Osteoblast (primary cell): ENCODE measurements around the gene ZSCAN18. TPM values are rescaled to one million over a fixed set of nuclear protein-coding genes. Genes with fewer than 3 reads are reported as not detected.

Source experiments
- DNase-seq: peaks from one replicate; pipeline ENCODE4 v3.0.0; 2011; ENCODE audit warnings: low spot score, mixed read lengths; ENCODE audit not compliant: insufficient read length; ENCODE audit errors: missing footprints
- H2AFZ ChIP-seq: 2 replicates; pipeline ENCODE4 v1.6.0; 2011; ENCODE audit warnings: mild to moderate bottlenecking, low read length
- H3K27ac ChIP-seq: 2 replicates; pipeline ENCODE4 v1.5.1; 2011; ENCODE audit warnings: mild to moderate bottlenecking, low read depth, low read length, moderate library complexity
- H3K27me3 ChIP-seq: 2 replicates; pipeline ENCODE4 v1.6.0; 2012; ENCODE audit warnings: mild to moderate bottlenecking, control low read depth, inconsistent platforms, low read length, moderate library complexity; ENCODE audit not compliant: insufficient read depth
- H3K36me3 ChIP-seq: 2 replicates; pipeline ENCODE4 v1.5.1; 2011; ENCODE audit warnings: mild to moderate bottlenecking, low read length, control low read depth, moderate library complexity; ENCODE audit not compliant: insufficient read depth
- H3K4me1 ChIP-seq: 2 replicates; pipeline ENCODE4 v1.5.1; 2011; ENCODE audit warnings: mild to moderate bottlenecking, low read length, control low read depth, moderate library complexity; ENCODE audit not compliant: insufficient read depth
- H3K4me2 ChIP-seq: 2 replicates; pipeline ENCODE4 v1.6.0; 2011; ENCODE audit warnings: mild to moderate bottlenecking, low read length; ENCODE audit not compliant: insufficient read depth
- H3K4me3 ChIP-seq: fragments of 200-600 bp; sonication (generic); 3 replicates; pipeline ENCODE4 v1.5.1; 2012; ENCODE audit warnings: mild to moderate bottlenecking, low read length, inconsistent platforms; ENCODE audit not compliant: insufficient read depth
- H3K79me2 ChIP-seq: 2 replicates; pipeline ENCODE4 v1.6.0; 2012; ENCODE audit warnings: mild to moderate bottlenecking, low read length, control low read depth, inconsistent platforms; ENCODE audit not compliant: insufficient read depth
- H3K9me3 ChIP-seq: 2 replicates; pipeline ENCODE4 v1.5.1; 2011; ENCODE audit warnings: low read depth, low read length, control low read depth
- H4K20me1 ChIP-seq: 2 replicates; pipeline ENCODE4 v1.6.0; 2012; ENCODE audit warnings: mild to moderate bottlenecking, low read length, control low read depth; ENCODE audit not compliant: insufficient read depth
- CTCF ChIP-seq: IDR thresholded peaks from 2 replicates; pipeline ENCODE4 v1.5.1; 2011; ENCODE audit warnings: mild to moderate bottlenecking, low read depth, low read length, moderate library complexity; ENCODE audit errors: extremely low read depth
- total RNA-seq: library from RNA; depleted of rRNA; stranded (reverse); fragments of >200 nt; gene quantifications from 2 replicates; pipeline ENCODE4 v1.2.3, GENCODE V29; 2012

The ZSCAN18 gene
- total RNA-seq, 1 donor, result 60.4 TPM

- Histone ChIP-seq H3K27ac (peak overlapping the region; percentile 66), H3K4me3 (peak overlapping the region; percentile 99), H3K79me2 (peaks cover 32% of the 10 kb centered on the region), H3K4me2 (peak overlapping the region; percentile 84), H3K9me3 (peaks cover 2% of the 10 kb centered on the region), H3K4me1 (peaks cover 6% of the 10 kb centered on the region), H3K36me3 (no peaks in the 10 kb centered on the region), H2AFZ (no peak overlapping the region), H3K27me3 (no peaks in the 10 kb centered on the region), H4K20me1 (no peaks in the 10 kb centered on the region)
- no peak for TF ChIP-seq CTCF
- DNase-seq, result no peak
Observed at GRCh38 chr19:58097349-58097748, 682 bp downstream of the ZSCAN18 start.

GRCh38 chr19:58096884-58097283, 1.1 kb downstream of the ZSCAN18 start:
- H3K27me3 ChIP-seq, result no peaks in the 10 kb centered on the region
- peaks cover 6% of the 10 kb centered on the region for H3K4me1 ChIP-seq
- no peak overlapping the region for H2AFZ ChIP-seq
- peak overlapping the region; percentile 66 for H3K27ac ChIP-seq
- H3K36me3 ChIP-seq, result no peaks in the 10 kb centered on the region
- H3K79me2 ChIP-seq, result peaks cover 32% of the 10 kb centered on the region
- peak; percentile 68 for DNase-seq
- no peaks in the 10 kb centered on the region for H4K20me1 ChIP-seq
- no peak for TF ChIP-seq CTCF
- peak overlapping the region; percentile 99 for H3K4me3 ChIP-seq
- H3K9me3 ChIP-seq, result peaks cover 2% of the 10 kb centered on the region
- H3K4me2 ChIP-seq, result peak overlapping the region; percentile 84

GRCh38 chr19:58095328-58095727, 2.7 kb downstream of the ZSCAN18 start:
- H3K79me2 ChIP-seq, result peaks cover 32% of the 10 kb centered on the region
- DNase-seq, result peak; percentile 55
- H4K20me1 ChIP-seq, result no peaks in the 10 kb centered on the region
- no peak for TF ChIP-seq CTCF
- no peak overlapping the region for H2AFZ ChIP-seq
- H3K36me3 ChIP-seq, result peaks cover 3% of the 10 kb centered on the region
- H3K9me3 ChIP-seq, result peaks cover 2% of the 10 kb centered on the region
- H3K4me2 ChIP-seq, result no peak overlapping the region
- no peak overlapping the region for H3K4me3 ChIP-seq
- no peak overlapping the region for H3K27ac ChIP-seq
- peaks cover 6% of the 10 kb centered on the region for H3K4me1 ChIP-seq
- H3K27me3 ChIP-seq, result no peaks in the 10 kb centered on the region

GRCh38 chr19:58093071-58093470, 5.0 kb downstream of the ZSCAN18 start:
- Histone ChIP-seq H3K79me2 (peaks cover 32% of the 10 kb centered on the region), H3K9me3 (peaks cover 4% of the 10 kb centered on the region), H3K27ac (no peak overlapping the region), H4K20me1 (no peaks in the 10 kb centered on the region), H3K4me2 (no peak overlapping the region), H3K36me3 (peaks cover 8% of the 10 kb centered on the region), H2AFZ (no peak overlapping the region), H3K4me1 (peaks cover 3% of the 10 kb centered on the region), H3K4me3 (no peak overlapping the region), H3K27me3 (no peaks in the 10 kb centered on the region)
- TF ChIP-seq CTCF, result no peak
- DNase-seq, result peak; percentile 17
